ENCODE measurements around the gene FBXO10. TPM values are rescaled to one million over a fixed set of nuclear protein-coding genes. Genes with fewer than 3 reads are reported as not detected.
A peak's percentile ranks its signal among the peaks of the same experiment; 100 is the strongest.
"Not testable (repeated sequence)": the region's sequence is repeated elsewhere in the genome, so short reads cannot be mapped to it uniquely, and the experiment has no call there.

Gene FBXO10
- total RNA-seq, 1 experiment from 2014 or later = 34.1 TPM

DNA sequence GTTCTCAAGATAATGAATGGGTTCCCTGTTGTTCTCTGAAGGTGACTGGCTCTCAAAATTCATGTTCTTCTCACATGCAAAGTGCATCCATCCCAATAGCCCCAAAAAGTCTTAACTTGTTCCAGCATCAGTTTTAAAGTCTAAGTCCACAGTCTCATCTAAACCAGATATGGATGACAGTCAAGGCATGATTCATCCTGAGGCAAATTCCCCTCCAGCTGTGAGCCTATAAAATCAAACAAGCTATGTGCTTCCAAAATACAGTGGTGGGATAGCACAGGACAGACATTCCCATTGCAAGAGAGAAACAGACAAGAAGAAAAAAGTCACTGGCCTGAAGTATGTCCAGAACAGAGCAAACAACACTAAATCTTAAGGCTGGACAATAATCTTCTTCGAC, 25.4 kb downstream of the FBXO10 start:
- DNase-seq (ENCODE audit: low read depth) = peak; percentile 66

DNA sequence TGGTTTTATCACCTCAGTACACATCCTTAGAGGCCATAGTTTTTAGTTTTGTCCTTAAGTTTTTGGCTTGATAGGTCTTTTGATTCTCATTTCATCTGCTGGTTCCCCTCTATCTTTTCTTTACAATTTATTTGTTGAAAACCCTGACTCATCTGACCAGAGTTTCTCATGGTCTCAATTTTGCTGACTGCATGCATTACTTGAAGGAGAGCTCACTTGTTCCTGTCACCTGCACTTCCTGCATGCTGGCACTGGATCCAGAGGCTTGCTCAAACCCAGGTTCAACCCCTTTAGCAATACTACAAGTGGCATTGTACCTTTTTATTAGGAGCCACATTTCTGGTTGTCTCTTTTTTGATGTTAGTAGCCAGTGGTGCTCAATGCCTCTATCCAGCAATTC, 26.7 kb downstream of the FBXO10 start:
- no peak for DNase-seq (ENCODE audit: low read depth)

- DNase-seq (ENCODE audit: low read depth) = no peak
These were observed 28.8 kb downstream of the FBXO10 start for GRCh38 chr9:37547328-37547878.

DNA sequence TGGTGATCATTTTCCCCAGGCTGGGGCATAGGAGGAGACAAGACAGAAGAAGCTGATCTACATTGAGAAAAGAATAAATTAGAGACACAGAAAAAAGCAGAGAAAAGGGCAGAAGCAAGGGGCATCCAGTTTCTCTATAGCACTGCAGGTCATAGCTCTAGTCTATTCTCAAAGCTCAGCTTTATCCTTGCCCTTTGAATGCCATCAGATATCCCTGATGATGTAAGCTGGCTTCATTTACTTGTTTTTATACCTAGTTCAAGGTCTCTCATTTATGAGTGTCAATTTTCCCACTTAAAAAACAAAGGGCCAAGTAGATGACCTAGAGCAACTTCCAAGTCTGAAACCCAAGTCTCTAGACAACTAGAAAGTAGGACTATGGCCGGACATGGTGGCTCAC, 32.7 kb downstream of the FBXO10 start:
- DNase-seq (ENCODE audit: low read depth) = no peak

- DNase-seq (ENCODE audit: low read depth) = no peak
These were observed 33.3 kb downstream of the FBXO10 start for GRCh38 chr9:37542895-37543294.

- DNase-seq (ENCODE audit: low read depth) = no peak
These were observed 33.7 kb downstream of the FBXO10 start for GRCh38 chr9:37542488-37542887.

DNA sequence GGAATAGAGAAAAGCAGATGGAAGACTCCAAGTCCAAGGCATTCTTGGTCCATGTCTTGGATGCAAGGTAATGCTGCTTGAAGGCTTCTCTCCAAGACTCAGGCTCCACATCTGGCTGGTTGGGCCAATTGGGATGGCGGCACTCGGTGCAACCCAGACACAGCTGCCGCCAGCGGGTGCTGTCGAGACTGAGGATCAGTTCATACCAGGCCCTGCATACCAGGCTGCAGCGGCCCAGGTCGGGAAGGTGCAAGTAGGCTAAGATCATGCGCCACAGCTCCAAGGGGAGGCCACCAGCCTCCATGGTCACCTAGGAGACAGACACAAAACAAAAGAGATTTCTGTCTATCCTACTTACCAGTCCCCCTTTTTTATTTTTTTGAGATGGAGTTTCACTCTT, 34.7 kb downstream of the FBXO10 start:
- DNase-seq (ENCODE audit: low read depth) = no peak

DNA sequence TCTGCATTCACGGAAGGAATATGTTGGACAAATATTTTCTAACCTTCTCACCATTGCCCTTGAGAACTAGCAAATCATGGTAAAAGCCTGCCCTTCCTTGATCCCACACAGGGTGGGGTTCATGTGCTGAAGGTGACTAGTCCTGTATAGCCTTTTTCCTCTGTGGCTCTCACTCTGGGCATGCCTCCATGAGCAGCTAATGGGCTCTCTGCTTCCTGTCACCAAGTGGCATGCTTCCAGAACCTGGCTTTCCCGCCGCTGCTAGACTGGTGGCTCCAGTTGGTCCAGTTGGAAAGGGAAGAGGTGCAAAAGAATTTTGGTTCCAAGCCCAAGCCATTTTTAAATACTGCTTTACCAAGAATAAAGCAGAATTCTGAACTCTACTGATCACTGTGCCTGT, 35.5 kb downstream of the FBXO10 start:
- no peak for DNase-seq (ENCODE audit: low read depth)

- no peak for DNase-seq (ENCODE audit: low read depth)
These were observed 36.5 kb downstream of the FBXO10 start for GRCh38 chr9:37539634-37540033.

- no peak for DNase-seq (ENCODE audit: low read depth)
These were observed 38.1 kb downstream of the FBXO10 start for GRCh38 chr9:37538099-37538498.

DNA sequence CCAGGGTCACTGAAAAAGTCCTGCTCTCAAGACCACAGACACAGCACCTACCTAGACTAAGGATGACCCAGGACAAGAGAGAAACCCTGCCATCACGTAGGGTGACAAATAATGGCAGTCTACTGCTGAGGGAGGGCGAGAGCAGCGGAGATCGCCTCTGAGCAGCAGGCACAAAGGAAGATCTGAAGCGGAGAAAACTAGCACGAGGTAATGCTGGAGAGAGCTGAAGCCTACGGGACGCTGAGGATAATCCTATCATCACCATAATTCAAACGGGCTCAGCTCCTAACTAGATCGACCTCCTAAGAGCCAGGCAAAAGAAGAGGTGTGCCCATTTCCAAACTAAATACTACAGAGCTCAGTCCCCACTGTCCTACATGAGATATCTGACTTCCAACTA, 41.3 kb downstream of the FBXO10 start:
- no peak for DNase-seq (ENCODE audit: low read depth)

- DNase-seq (ENCODE audit: low read depth) = no peak
These were observed 41.8 kb downstream of the FBXO10 start for GRCh38 chr9:37534412-37534811.

DNA sequence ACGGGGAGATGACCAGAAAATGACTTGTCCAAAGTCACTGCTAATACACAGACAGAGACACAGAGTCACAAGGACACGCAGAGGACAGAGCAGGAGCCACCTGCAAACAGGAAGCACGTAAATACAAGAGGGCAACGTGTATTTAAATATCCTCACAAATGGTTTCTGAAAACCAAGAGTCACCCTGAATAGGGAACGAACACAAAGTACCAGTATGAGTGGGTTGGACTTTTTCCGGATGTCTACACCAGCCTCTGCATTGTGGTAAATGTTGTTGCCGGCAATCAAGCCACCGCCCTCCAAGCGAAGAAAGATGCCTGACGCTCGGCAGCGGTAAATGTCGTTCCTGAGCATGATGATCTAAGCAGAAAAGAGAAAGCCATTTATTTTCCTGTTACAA, 44.5 kb downstream of the FBXO10 start:
- DNase-seq (ENCODE audit: low read depth) = no peak

DNA sequence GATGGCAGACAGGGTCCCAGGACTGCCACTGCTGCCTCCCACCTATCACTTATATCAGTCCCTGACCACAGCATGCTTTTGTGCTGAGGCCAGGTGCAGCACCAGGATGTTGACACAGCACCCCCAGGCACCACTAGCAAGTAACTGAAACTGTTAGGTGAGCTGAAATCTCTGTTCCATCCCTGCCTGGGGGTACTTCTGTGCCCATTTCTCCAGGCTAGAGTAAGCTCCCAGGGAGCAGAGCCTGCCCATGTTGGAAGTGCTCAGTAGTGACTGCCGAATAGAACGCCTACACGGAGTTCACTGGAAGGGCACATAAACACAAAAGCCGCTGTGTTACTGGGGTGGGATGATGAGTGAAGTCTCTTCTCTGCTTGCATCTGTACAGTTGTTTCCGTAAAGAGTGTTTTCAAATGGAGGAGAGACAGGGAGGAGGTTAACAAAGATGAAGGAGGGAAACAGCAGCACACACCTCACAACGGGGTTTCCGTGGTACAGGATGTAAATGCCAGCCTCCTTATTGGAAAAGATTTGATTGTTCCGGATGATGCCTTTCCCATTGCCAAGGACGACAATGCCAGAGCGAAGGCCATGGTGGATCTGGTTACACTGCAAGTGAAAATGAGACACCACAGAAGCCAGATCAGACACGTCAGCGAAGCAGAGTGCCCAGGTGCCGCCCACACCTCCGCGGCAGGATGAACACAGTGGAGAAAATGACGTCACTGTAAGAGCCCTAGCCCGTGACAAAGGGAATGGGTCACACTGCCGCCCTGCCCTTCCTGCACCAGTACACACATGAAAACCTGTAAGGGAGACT, 47.3 kb downstream of the FBXO10 start:
- DNase-seq (ENCODE audit: low read depth) = no peak

DNA sequence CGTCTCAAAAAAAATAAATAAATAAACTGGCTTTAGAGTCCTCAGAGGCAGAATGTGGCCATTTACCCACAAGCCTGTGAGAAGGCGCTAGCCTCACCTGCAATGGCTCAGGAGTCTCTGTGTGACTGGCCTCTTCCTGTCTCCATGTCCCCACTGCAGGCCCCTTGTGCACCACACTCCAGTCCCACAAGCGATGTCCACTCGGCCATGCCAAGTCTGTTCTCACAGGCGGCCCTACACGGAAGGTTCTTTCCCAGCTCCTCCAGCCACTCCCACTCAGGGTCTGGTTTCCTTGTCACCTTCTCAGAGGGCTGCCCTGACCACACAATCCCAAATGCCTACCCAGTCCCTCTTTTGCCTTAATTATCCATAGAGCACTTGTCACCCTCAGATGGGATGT, 52.3 kb downstream of the FBXO10 start:
- DNase-seq (ENCODE audit: low read depth) = no peak

- DNase-seq (ENCODE audit: low read depth) = no peak
These were observed 53.2 kb downstream of the FBXO10 start for GRCh38 chr9:37522971-37523370.

GRCh38 chr9:37521111-37521510, 55.1 kb downstream of the FBXO10 start:
- no peak for DNase-seq (ENCODE audit: low read depth)

- DNase-seq (ENCODE audit: low read depth) = no peak
These were observed 55.5 kb downstream of the FBXO10 start for GRCh38 chr9:37520641-37521040.

- DNase-seq (ENCODE audit: low read depth) = no peak
These were observed 58.3 kb downstream of the FBXO10 start for GRCh38 chr9:37517923-37518322.

GRCh38 chr9:37515620-37516258, 60.4 kb downstream of the FBXO10 start:
- DNase-seq (ENCODE audit: low read depth) = no peak

- no peak for DNase-seq (ENCODE audit: low read depth)
These were observed 61.2 kb downstream of the FBXO10 start for GRCh38 chr9:37514999-37515398.

GRCh38 chr9:37514415-37514814, 61.8 kb downstream of the FBXO10 start:
- not testable (repeated sequence) for DNase-seq (ENCODE audit: low read depth)

- DNase-seq (ENCODE audit: low read depth) = no peak
These were observed 63.7 kb downstream of the FBXO10 start for GRCh38 chr9:37512437-37512836.

Measured in LHCN-M2 (cell line).